ENCODE data around the gene PDE6B.

DNA sequence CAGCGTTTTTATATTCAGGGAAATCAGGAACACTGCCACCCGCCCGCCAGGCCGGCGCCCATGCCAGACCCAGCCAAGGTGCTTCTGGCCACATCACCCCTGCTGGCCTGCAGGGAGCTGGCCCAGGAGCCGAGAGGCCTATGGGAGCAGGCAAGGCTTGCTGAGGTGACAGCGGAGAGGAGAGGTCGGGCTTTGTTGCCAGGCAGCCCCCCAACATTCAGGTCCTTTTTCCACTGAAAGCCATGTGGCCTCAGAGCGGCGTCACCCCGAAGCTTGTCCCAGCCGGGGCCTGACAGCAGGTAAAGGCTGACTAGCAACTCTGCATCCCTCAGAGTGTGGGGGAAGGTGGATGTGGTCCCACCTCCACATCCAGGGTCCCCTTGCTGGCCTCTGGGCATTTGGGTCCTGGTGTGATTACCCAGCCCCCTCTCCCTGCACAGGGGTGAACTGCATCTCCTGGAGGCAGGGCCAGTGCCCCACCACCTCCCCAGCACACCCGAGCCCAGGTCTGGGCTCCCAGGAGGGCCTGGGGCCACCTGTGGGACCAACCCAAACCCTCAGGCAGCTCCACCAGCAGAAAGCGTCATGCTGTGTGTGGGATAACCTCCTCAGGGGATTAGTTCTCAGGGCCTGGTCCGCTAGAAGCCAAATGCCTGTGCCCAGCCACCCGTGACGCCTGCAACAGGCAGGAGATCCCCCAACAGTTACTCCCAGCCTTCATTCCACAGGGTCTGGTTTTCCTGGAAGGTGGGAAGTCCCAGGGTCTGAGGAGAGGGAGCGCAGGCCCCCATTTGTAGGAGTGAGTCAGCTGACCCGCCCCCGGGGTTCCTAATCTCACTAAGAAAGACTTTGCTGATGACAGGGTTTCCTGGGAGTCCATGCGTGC, at the start of gene PDE6B:
- no peak for TF ChIP-seq CTCF (optimal IDR thresholded peaks at IDR 0.05 in 1 of 3, IDR thresholded peaks at IDR 0.05 in 1 of 3, conservative IDR thresholded peaks at IDR 0.05 in 1 of 3; ENCODE audit: extremely low read depth in 1 of 3, insufficient read depth in 2 of 3, low read length in 3 of 3)
- no peak for TF ChIP-seq EZH2 (IDR thresholded peaks at IDR 0.05; ENCODE audit: low read length)

Data from keratinocyte (primary cell).